Activated naive CD4-positive, alpha-beta T cell treated with anti-CD3 and anti-CD28 coated beads for 36 hours (primary cell): ENCODE measurements around the gene RASA4B. TPM values are rescaled to one million over a fixed set of nuclear protein-coding genes. Genes with fewer than 3 reads are reported as not detected.
"Not testable (repeated sequence)": the region's sequence is repeated elsewhere in the genome, so short reads cannot be mapped to it uniquely, and the experiment has no call there.

Experiments
- CTCF ChIA-PET: fragments of 350-600 bp; sonication (Branson Sonifier 250); formaldehyde crosslinking; loops from one replicate; lab custom pipeline; 2021; ENCODE audit warnings: antibody characterized with exemption; lab: Charles Lee
- DNase-seq: peaks from one replicate; pipeline ENCODE4 v3.0.0-alpha.2; 2020
- H3K27ac Mint-ChIP-seq: one replicate; pipeline ENCODE4 v1.8.0; 2021; ENCODE audit warnings: mild to moderate bottlenecking, mixed read lengths
- H3K27me3 Mint-ChIP-seq: one replicate; pipeline ENCODE4 v1.8.0; 2021; ENCODE audit warnings: low read depth, mixed read lengths
- H3K36me3 Mint-ChIP-seq: one replicate; pipeline ENCODE4 v1.8.0; 2021; ENCODE audit warnings: low read depth, mixed read lengths
- H3K4me1 Mint-ChIP-seq: one replicate; pipeline ENCODE4 v1.8.0; 2021; ENCODE audit warnings: low read depth, mixed read lengths
- H3K4me3 Mint-ChIP-seq: one replicate; pipeline ENCODE4 v1.8.0; 2021; ENCODE audit warnings: mild to moderate bottlenecking, moderate library complexity, mixed read lengths
- H3K9me3 Mint-ChIP-seq: one replicate; pipeline ENCODE4 v1.8.0; 2021; ENCODE audit warnings: mixed read lengths
- intact Hi-C: fragments of 100-400 bp; cut with micrococcal nuclease; formaldehyde crosslinking; loops from one replicate; pipeline ENCODE4 v1.15.1; 2023
- total RNA-seq, 2 experiments: library from RNA; stranded (reverse); gene quantifications; one replicate each; pipeline ENCODE4 v1.2.3, GENCODE V29; 2021

Gene RASA4B
- total RNA-seq, 2 experiments from 2014 or later = 16.2 to 17.4 TPM

DNA sequence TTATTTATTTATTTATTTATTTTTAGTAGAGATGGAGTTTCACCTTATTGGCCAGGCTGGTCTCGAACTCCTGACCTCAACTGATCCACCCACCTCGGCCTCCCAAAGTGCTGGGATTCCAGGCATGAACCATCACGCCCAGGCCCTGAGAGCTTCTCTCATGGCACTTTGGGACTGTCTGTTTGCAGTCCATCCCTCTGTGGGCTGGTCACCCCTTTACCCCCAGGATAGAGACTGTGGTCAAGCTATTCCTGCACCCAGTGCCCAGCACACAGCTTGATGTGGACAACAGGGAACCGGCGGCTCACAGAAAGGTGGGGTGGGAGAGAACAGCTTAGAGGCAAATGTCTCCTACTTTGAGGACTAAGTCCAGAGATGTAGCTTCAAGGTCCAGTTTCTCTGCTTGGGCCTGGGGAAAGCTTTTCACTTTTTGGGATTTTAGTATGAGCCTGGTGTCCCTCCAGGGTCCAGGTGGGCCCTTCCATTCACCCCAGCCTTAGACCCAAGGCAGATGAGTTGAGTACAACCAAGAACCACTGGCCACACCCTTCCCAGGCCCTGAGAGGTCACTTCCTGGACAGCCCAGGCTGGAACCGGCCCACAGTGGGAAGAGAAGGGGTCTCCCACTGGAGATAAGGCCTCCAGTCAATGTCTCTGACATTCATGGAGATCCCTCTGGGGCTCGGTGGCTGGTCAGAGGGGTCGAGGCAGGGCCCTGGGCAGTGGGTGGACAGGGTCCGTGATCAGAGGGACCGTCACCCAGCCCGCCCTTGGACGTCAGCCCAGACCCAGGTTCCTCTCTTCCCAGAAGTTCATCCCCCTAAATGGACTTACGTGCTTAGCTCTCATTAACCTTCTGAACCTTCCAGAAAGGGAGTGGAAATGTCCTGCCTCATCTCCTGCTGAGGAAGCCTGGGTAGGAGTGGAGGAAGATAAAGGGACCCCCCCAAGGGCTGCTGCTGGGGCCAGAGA lies 10.5 kb upstream of the RASA4B start:
- H3K4me1 Mint-ChIP-seq, H3K27me3 Mint-ChIP-seq, CTCF ChIA-PET, H3K36me3 Mint-ChIP-seq, intact Hi-C loops, H3K4me3 Mint-ChIP-seq, H3K27ac Mint-ChIP-seq, H3K9me3 Mint-ChIP-seq, DNase-seq: not testable (repeated sequence)

DNA sequence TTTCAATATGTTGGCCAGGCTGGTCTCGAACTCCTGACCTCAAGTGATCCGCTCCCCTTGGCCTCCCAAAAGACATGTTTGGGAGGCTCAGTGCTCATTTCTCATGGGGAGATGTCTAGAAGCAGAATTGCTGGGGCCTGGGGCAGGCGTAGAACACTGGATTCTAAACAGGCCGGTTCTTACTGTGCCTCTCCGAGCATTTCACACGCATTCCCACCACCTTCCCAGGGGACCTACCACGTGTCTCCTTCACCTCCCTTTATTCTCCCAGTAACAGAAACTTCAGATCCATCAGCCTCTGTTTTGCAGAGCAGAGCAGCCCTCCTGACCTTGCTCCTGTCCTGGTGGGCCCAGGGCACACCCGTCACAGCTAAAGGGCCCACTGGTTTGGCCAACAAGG lies 9.6 kb upstream of the RASA4B start:
- H3K9me3 Mint-ChIP-seq, intact Hi-C loops, H3K4me3 Mint-ChIP-seq, H3K27me3 Mint-ChIP-seq, CTCF ChIA-PET, H3K36me3 Mint-ChIP-seq, H3K4me1 Mint-ChIP-seq, H3K27ac Mint-ChIP-seq, DNase-seq: not testable (repeated sequence)

DNA sequence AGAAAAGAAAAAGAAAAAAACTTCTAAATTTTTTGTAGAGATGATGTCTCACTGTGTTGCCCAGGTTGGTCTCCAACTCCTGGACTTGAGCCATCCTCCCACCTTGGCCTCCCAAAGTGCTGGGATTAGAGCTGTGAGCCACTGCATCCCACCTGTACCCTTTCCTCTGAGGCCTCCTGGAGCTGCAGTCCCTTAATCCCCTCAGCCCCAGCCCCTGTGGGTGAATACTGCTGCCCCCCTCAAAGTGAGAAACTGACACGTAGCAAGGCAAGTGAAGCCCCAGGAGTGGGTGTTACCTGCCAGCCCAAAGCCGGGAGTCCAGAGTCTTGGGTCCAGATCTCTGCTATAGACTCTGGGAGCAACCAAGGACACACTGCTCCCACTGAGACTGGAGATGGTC lies 7.2 kb upstream of the RASA4B start:
- H3K4me1 Mint-ChIP-seq, H3K36me3 Mint-ChIP-seq, CTCF ChIA-PET, H3K27me3 Mint-ChIP-seq, DNase-seq, intact Hi-C loops, H3K4me3 Mint-ChIP-seq, H3K9me3 Mint-ChIP-seq, H3K27ac Mint-ChIP-seq: not testable (repeated sequence)

DNA sequence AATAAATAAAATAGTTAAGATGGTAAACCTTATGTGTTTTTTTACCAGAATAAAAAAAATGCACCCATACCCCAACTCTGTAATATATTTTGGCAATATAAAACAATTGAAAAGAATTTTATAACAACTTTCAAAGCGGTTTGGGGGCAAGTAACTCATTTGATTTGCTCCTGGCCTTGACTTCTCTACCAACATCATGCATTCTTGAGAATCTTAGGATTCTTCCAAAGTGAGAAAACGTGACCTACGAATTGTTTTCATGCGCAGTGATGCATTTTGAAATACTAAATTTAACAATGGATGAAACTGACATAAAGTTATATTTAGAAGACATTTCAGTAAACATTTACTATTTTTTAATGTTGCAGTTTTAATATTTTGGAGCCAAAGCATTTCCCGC lies 3.2 kb upstream of the RASA4B start:
- H3K27me3 Mint-ChIP-seq, CTCF ChIA-PET, H3K4me1 Mint-ChIP-seq, H3K9me3 Mint-ChIP-seq, DNase-seq, H3K4me3 Mint-ChIP-seq, intact Hi-C loops, H3K27ac Mint-ChIP-seq, H3K36me3 Mint-ChIP-seq: not testable (repeated sequence)

DNA sequence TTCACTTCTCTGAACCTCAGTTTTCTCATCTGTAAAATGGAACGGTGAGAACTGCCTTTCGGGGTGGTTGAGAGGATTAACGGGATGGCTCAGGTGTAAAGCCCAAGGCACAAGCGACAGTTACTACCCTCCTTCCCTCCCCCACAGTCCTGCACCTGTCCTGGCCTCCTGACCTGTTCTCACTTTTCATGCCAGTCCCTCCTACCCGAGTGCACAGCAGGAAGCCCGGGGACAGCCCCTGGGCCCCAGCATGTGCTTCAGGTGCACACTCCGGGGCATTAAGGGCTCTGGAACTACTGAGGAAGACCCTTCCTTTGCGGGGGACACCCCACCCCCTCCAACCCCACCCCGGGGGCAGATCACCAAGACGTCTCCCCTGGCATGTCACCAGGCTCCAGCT lies 626 bp downstream of the RASA4B start:
- H3K4me3 Mint-ChIP-seq, H3K27ac Mint-ChIP-seq, intact Hi-C loops, DNase-seq, CTCF ChIA-PET, H3K9me3 Mint-ChIP-seq, H3K36me3 Mint-ChIP-seq, H3K4me1 Mint-ChIP-seq, H3K27me3 Mint-ChIP-seq: not testable (repeated sequence)

DNA sequence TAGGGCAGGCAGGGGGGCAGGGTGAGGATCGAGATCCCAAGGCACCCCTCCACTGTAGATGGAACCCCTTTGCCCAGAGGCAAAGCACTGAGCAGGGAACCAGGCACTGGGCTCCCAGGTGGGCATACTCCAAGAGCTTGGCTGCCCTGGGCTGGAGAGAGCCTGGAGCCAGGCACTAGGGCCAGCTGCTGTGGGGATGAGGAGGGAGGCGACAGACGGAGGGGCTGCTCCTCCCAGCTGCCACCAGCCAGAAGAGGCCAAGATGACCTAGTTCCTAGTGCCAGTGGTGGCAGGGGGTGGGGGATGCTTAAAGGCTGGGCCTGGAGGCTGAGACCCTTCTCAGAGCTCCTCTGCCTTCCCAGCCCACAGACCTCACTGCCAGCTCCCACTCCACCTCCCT lies 1.7 kb downstream of the RASA4B start:
- H3K4me3 Mint-ChIP-seq, H3K27me3 Mint-ChIP-seq, CTCF ChIA-PET, H3K4me1 Mint-ChIP-seq, H3K27ac Mint-ChIP-seq, intact Hi-C loops, H3K9me3 Mint-ChIP-seq, DNase-seq, H3K36me3 Mint-ChIP-seq: not testable (repeated sequence)

DNA sequence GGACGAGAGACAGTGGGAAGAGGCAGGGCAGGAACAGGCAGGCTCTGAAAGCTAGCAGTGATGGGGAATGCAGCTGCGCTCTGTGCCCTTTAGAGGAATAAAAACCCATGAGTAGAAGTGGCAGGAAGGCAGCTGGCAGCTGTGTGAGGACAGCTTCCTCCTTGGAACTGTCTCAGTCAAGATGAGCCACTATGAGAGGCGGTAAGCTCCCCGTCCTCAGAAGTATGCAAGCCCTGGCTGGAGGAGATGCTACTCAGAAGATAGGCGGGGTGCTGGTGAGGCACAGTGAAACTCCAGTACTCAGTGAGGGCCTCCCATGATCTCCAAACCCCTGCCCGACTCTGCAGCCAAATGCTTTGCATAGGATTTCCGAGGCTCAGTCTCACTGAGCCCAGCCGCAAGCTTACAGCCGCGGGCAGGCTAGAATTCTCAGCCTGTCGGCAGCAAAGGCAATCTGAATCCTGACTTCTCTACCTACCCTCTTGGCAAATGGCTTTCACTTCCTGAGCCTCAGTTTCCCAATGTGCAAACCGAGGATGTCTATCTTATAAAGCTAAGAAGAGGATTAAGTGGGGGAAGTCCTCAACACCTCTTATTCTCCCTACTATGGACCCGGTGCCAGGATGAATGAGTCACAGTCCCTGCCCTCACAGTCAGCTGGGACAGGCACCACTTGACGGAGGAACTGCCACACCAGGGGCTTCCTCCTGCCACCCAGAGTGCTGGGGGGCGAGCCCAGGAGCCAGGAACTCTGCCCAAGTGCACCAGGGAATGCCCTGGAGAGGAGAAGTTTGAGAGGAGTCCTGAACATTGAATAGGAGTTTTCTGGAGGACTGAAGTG lies 2.5 kb downstream of the RASA4B start:
- H3K27me3 Mint-ChIP-seq, H3K4me3 Mint-ChIP-seq, DNase-seq, H3K27ac Mint-ChIP-seq, H3K36me3 Mint-ChIP-seq, intact Hi-C loops, H3K9me3 Mint-ChIP-seq, CTCF ChIA-PET, H3K4me1 Mint-ChIP-seq: not testable (repeated sequence)

DNA sequence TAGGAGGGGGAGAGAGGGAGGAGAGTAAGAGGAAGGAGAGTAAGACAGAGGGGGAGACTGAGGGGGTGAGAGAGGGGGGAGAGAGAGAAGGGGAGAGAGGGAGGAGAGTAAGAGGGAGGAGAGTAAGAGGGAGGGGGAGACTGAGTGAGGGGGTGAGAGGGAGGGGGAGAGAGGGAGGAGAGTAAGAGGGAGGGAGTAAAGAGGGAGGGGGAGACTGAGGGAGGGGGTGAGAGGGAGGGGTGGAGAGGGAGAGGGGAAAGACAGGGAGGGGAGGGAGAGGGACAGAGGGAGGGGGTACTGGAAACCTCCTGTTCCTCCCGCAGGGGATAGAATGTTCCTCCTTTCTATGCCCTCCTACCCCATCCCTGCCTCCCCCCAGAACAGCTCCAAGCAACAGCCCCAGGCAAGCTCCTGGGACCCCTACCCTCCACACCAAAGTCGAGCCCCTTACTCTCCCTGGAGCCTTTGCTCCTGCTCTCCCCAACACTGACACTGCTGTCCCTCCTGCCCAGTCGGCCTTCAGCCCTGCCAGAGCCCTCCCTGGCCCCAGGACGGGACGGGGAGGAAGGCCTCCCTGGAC lies 4.8 kb downstream of the RASA4B start:
- H3K4me1 Mint-ChIP-seq, DNase-seq, intact Hi-C loops, H3K36me3 Mint-ChIP-seq, H3K9me3 Mint-ChIP-seq, H3K27ac Mint-ChIP-seq, H3K4me3 Mint-ChIP-seq, H3K27me3 Mint-ChIP-seq, CTCF ChIA-PET: not testable (repeated sequence)

DNA sequence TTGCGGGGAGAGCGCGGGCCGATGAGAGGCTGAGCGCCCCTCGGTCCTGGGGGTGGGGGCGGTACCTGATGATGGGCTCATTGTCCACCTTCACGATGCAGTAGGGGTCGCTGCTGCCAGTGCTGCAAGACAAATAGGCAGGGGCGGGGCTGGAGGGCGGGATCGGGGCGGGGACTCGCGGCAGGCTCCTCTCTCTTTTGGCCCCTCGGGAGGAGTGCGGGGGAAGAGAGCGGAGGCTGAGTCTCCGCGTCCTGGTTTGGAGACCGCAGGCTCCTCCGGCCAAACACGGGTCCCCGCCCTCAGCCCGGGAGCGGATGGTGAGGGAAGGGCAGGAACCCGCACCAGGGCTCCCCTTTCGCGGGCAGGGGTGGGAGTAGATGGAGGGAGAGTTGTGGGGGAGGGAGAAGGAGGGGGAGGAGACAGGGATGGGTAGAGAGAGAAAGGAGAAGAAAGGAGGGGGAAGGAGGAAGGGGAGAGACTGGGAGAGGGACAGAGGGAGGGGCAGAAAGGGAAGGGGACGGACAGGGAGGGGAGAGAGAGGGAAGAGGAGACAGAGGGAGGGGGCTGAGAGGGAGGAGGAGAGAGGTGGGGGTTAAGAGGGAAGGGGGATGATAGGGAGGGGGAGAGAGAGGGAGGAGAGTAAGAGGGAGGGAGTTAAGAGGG lies 5.6 kb downstream of the RASA4B start:
- CTCF ChIA-PET, H3K9me3 Mint-ChIP-seq, H3K4me1 Mint-ChIP-seq, H3K36me3 Mint-ChIP-seq, H3K4me3 Mint-ChIP-seq, intact Hi-C loops, H3K27me3 Mint-ChIP-seq, H3K27ac Mint-ChIP-seq, DNase-seq: not testable (repeated sequence)

DNA sequence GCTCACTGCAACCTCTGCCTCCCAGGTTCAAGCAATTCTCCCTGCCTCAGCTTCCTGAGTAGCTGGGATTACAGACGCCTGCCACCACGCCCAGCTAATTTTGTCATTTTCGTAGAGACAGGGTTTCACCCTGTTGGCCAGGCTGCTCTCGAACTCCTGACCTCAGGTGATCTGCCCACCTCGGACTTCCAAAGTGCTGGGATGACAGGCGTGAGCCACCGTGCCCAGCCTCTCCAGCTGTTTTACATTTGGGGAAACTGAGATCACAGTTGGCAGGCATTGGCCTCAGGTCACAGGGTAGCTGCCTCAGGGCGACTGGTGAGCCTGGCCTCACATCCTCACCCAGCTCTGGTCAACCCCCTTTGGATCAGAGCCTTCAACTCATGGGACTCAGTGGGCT lies 7.0 kb downstream of the RASA4B start:
- CTCF ChIA-PET, H3K36me3 Mint-ChIP-seq, H3K9me3 Mint-ChIP-seq, H3K4me1 Mint-ChIP-seq, H3K4me3 Mint-ChIP-seq, intact Hi-C loops, H3K27me3 Mint-ChIP-seq, H3K27ac Mint-ChIP-seq, DNase-seq: not testable (repeated sequence)

DNA sequence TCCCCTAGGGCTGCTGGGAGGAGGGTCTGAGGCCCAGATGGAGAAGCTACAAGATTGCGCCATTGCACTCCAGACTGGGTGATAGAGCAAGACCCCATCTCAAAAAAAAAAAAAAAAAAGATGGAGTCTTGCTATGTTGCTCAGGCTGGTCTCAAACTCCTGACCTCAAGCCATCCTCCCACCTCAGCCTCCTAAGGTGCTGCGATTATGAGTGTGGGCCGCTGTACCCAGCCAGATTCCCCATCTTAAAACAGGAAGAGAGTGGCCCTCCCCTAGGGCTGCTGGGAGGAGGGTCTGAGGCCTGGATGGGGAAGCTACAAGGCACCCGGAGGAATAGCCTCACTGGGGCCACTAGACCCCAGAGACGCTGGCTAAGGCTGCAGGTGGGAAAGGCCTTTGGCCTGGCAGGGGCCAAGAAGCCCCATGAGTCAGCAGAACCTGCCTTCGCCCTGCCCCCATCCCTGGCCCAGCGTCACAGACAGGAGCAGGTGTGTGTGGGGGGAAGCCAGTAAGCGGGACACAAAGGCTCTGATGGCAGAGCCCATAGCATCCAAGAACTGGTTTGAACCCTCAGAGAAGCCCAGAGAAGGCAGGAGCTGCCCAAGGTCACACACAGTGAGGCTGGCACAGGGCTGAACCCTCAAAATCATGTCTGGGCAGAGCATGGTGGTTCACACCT lies 10.0 kb downstream of the RASA4B start:
- intact Hi-C loops, H3K4me3 Mint-ChIP-seq, H3K27me3 Mint-ChIP-seq, H3K9me3 Mint-ChIP-seq, H3K4me1 Mint-ChIP-seq, DNase-seq, H3K27ac Mint-ChIP-seq, CTCF ChIA-PET, H3K36me3 Mint-ChIP-seq: not testable (repeated sequence)
